NCI-H1048 (cell line): ENCODE data around the gene MPIG6B.

Experiments used
- DNase-seq: peaks from one replicate; lab custom pipeline; 2025; lab: John Stamatoyannopoulos, UW

The MPIG6B gene, protein sequence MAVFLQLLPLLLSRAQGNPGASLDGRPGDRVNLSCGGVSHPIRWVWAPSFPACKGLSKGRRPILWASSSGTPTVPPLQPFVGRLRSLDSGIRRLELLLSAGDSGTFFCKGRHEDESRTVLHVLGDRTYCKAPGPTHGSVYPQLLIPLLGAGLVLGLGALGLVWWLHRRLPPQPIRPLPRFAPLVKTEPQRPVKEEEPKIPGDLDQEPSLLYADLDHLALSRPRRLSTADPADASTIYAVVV

DNA sequence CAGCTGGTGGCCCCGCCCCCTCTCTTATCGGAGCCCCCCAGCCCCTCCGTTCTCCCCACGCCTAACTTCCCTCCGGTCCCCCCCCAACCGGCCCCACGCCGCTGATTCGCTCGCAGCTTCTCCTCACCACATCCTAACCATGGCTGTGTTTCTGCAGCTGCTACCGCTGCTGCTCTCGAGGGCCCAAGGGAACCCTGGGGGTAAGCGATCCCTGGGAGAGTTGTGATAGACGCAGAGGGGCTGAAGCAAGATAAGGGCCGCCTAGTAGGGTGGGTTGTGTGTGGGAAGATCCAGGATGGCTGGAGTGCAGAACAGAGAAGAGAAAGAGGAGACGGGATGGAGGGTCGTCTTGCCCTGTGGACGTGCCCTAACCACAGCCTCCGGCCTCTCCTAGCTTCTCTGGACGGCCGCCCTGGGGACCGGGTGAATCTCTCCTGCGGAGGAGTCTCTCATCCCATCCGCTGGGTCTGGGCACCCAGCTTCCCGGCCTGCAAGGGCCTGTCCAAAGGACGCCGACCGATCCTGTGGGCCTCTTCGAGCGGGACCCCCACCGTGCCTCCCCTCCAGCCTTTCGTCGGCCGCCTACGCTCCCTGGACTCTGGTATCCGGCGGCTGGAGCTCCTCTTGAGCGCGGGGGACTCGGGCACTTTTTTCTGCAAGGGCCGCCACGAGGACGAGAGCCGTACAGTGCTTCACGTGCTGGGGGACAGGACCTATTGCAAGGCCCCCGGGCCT lies at the start of gene MPIG6B:
TSS of gene MPIG6B (plus strand) at position 129 of the 735 bp plus-strand sequence. CDS start at position 140, 11 bp downstream.
- DNase-seq: no peak

DNA sequence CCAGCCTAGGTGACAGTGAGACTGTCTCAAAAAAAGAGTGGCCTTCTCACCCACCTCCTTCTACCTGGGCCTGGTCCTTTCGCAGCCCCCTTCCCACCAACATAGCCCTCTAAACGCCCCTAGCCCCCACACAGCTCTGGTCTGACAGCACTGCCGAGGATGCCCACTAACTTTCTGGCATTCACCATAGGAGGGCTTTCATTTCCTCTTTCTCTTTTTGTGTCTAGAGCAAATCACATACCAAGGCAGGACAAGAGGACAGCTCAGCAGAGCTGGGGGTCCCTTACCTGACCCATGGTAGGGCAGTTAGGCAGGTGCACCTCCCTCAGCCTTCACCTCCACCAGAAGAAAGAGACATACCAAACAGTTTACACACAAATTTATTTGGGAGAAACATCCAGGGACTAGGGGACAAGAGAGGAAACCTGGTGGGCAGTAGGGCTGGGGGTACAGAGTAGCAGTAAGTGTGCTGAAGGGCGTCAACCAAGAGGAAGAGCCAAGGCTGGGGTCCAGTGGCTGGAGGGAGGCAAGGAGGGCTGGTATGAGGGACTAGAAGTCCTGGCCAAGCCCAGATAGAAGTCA lies 46.8 kb upstream of the MPIG6B start:
- no peak for DNase-seq

GRCh38 chr6:31676904-31677303 lies 46.3 kb upstream of the MPIG6B start:
- no peak for DNase-seq

- no peak for DNase-seq
Measured at GRCh38 chr6:31677955-31678354, 45.2 kb upstream of the MPIG6B start.

DNA sequence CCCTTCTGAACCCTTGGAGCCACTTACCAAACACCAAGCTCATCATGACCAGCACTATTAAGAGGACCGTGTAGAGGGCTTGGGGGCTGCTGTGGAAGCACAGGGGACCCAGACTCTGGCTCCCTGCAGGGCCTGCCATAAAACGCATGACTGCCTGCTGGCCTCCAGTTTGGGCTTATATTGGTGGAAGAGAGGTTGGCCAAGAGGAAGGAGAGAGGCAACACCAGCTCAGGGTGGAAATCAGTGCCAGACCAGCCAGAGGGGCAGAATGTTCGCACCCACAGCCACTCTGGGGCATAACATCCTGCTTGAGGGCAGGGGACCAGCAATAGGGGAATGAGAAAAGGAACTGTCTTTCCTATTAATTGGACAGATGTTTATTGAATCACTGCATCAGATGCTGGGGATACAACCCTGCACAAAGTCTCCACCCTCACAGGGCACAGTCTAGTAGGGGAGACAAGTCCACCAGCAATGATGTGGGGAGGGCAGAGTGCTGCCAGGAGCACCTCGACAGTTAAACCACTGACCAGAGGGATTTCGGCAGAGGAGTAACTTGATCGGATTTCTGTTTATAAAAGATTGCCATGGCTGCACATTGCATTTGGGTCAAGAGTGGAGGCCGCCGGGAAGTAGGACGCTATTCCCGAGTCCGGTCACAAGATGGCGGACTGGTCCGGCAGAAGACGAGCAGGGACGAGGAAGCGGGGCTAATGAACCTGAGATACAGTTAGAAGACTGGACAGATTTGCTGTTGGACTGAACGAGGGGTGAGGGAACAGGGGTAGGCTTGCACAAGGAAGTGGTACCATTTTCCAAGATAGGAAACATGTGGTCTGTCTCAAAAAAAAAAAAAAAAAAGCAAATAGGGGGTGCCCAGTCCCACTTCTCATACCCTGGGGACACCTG lies 42.7 kb upstream of the MPIG6B start, which contains the start of gene LY6G5C:
TSS of gene LY6G5C (minus strand) at position 842 of the 909 bp plus-strand sequence. CDS start at position 148, 694 bp downstream.
- DNase-seq: no peak

- DNase-seq: no peak
Measured at GRCh38 chr6:31681135-31681671, 42.0 kb upstream of the MPIG6B start.

DNA sequence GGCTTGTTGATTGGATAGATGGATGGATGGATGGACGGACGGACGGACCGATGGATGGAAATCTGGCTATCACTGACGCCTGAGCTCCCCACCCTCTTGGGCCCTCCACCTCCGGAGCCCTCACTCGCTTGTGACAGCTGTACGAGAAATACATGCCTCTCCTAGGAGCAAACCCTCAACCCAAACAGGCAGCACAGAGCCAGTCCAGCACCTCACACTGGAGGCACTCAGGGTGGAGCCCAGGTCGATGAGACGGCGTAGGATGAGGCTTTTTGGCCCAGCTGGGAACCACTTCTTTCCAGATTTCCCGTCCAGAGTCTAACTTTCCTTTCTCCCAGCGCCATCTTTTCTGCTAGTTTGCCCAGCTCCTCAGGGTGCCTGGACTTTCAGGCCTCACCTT lies 39.6 kb upstream of the MPIG6B start:
- DNase-seq: no peak

- DNase-seq: no peak
Measured at GRCh38 chr6:31686483-31686882, 36.7 kb upstream of the MPIG6B start.

DNA sequence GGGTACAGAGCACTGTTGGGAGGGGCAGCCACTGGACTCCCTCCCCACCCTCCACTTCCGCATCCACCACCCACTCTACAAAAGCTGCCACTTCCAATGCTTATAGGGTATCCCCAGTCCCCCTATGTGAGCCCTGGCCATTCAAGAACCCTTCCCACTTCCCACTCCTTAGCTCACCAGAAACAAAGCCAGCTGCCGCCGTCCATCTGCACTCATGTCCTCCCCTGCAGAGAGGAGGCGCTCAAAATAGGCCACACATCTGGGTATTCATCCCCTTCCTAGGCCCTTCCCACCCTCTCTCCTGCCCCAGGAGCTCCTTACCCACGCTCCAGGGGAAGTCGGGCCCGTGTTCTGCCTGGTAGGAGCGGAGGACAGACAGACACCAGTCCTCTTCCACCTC lies 35.9 kb upstream of the MPIG6B start:
- no peak for DNase-seq

- DNase-seq: no peak
Measured at GRCh38 chr6:31687860-31688693, 35.1 kb upstream of the MPIG6B start.

DNA sequence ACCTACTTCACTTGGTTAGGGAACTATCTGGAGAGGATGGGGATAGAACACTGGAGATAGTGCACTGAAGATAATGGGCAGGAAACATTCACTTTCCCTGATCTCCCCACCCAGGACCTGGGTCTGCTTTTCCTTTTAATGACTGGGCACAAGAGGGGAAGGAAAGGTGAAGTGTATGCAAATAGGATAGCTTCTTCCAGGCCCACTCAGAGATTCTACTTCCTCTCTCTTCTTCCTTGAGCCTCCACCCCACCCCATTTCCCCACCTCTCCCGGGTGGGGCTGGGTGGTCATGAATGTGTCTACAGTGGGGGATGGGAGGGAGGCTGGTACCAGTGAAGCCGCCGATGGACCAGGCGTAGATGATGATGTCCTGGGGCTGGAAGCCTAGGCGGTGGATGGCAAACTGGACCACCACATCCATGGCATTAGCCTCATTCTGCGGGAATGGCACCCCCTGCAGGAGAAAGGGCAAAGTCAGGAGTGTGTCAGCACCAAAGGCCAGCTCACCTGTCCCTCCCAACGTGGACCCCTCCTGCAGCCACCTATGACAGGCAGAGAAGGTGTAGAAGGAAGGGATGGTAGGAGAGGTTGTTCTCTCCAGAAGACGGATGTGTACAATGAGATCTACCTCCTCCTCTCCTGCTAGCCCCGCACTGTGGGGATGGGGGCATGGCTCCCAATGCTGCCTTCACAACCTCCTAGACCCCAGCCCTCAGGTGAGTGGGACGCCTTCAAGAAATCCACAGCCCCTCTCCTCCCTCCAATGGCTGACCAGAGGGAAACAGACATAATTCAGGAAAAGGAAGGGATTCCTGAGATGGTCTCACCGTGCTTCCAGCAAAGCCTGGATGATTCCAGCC lies 33.7 kb upstream of the MPIG6B start:
- DNase-seq: no peak

DNA sequence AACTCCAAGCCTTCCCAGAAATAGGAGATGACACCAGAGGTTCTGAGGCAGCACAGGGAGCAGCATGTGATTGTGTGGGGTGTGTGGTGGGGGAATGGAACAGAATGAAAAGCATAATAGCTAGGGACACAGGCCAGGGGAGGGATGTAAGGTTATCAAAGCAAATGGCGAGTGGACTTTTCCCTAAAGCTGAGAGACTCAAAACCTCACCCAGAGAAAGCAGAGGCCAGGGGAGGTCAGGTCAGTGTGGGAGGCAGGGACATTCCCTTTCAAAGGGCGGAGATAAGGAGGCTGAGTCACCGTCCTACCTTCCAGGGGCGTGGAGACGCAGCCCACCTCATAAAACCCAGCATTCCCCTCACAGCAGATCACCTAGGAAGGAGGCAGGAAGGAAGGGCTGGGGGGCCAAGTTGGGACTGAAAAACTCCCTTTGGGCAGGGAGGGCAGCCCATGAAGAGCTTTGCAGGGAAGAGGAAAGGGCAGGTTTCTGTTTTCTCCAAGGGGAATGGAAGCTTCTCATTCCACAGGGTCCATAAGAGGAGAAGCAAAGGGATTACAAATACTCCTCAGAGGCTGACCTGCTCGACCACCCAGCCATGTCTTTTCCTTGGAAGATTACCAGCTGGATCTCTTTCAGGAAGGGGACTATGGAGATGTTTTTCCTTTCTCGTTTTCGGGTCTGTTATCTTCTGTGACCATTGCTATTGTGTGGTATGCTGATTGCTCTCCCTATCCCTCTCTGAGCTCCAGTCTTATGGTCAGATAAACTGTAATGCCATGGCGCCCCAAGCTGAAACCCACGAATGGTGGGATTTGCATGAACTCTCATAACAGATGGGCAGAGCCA lies 32.7 kb upstream of the MPIG6B start:
- DNase-seq: no peak

DNA sequence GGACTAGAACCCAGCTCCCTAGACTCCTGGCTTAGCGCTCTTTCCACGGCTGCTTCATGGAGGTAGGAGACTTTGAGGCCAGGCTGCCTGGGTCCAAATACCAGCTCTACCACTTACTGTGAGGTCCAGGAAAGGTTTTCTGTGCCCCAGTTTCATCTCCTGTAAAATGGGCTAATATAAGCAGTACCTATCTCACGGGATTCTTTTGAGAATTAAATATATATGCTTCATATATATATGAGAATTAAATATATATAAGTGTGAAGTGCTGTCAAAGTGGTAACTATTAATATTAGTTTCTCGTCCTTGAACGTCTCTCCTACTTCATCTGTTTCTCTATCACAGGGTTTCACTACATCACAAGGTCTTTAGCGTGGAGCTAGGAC lies 32.1 kb upstream of the MPIG6B start:
- no peak for DNase-seq

- no peak for DNase-seq
Measured at GRCh38 chr6:31691564-31692108, 31.5 kb upstream of the MPIG6B start.

DNA sequence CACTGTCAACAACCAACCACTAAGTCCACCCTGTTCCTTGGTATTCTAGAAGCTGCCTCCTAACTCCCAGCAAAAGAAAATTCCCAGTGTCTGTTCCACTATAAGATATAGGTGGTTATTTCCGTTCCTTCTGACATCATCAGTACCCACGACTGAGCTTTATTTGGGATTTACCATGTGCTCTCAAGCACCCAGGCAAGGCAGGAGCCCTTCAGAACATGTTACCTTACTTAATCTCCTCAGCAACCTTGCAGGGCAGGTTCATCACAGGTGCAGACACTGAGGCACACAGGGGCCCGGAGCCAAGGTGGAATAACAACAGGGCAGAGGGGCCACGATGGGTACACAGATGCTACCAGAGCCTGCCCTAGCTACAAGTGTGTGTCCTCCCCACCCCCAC lies 30.8 kb upstream of the MPIG6B start:
- DNase-seq: no peak

GRCh38 chr6:31692886-31693285 lies 30.3 kb upstream of the MPIG6B start:
- DNase-seq: no peak

DNA sequence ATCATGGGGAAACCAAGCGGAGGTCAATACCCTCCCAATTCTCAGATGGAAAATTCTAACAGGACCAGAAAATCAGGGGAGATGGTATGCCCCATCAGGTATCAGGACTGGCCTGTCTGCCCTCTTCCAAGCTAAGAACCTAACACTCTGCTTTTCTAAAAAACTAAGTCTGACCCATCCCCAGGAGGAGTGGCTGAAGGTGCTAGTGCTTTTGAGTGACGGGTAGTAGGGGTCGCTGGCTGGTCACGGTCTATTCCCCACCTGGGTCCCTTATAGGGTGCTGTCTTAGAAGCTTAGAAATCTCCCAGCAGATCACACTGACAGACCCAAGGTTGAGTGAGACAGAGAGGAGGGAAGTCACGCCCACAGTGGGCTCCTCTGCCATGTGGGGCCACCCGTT lies 29.6 kb upstream of the MPIG6B start:
- DNase-seq: no peak

DNA sequence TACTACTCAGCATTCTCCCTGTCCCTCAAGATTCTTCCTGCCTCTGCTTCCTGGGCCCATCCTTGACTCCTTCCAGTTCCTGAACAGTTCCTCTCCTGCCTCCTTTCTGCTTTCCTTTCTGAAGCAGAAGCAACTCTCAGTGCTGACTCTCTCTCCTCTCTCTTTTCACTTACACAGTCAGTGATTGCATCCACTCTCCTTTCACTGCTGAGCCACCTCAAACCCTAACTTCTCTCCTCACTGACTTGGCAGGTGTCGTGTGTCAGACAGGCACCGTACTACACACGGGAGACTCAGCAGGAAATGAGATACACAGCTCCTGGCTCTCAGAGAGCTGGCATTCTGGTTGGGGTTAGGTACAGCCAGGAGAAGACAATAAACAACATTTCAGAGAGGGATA lies 25.6 kb upstream of the MPIG6B start:
- no peak for DNase-seq
